Brain microvascular endothelial cell (primary cell): ENCODE measurements around the gene CSNK1G2.

Source experiments
- DNase-seq: peaks from one replicate; pipeline ENCODE4 v3.0.0-alpha.2; 2020
- H3K27ac ChIP-seq: fragments of 250-450 bp; sonication (Bioruptor Pico); 2 replicates; pipeline ENCODE4 v1.5.1; 2020; ENCODE audit warnings: mild to moderate bottlenecking, moderate library complexity
- H3K27me3 ChIP-seq: fragments of 250-450 bp; sonication (Bioruptor Pico); replicated peaks from 2 replicates; pipeline ENCODE4 v1.5.1; 2020; ENCODE audit warnings: mild to moderate bottlenecking
- H3K36me3 ChIP-seq: fragments of 250-450 bp; sonication (Bioruptor Pico); replicated peaks from 2 replicates; pipeline ENCODE4 v1.5.1; 2020; ENCODE audit warnings: mild to moderate bottlenecking
- H3K4me3 ChIP-seq: 2 replicates; pipeline ENCODE4 v1.5.1; 2011; ENCODE audit warnings: low read depth, mild to moderate bottlenecking, control low read depth, low read length, moderate library complexity
- CTCF ChIP-seq: IDR thresholded peaks from 2 replicates; pipeline ENCODE4 v1.5.1; 2011; ENCODE audit warnings: low read depth, mild to moderate bottlenecking, moderate library complexity, low read length, control low read depth, inconsistent platforms; ENCODE audit errors: missing control alignments
- in situ Hi-C: cut with HindIII; loops from 2 replicates; pipeline ENCODE4 v1.10.0; 2017; ENCODE audit warnings: low sequenced_read_pairs, low pct_ligation_motif_present

The CSNK1G2 gene

GRCh38 chr19:1999856-2000515 lies 59.0 kb downstream of the CSNK1G2 start:
- H3K27me3 ChIP-seq: no peaks in the 10 kb centered on the region
- peaks cover 17% of the 10 kb centered on the region for H3K36me3 ChIP-seq
- in situ Hi-C loops: no loop called here
- no peak for TF ChIP-seq CTCF
- no peak for DNase-seq
- no peak overlapping the region for H3K4me3 ChIP-seq
- H3K27ac ChIP-seq: no peak overlapping the region

DNA sequence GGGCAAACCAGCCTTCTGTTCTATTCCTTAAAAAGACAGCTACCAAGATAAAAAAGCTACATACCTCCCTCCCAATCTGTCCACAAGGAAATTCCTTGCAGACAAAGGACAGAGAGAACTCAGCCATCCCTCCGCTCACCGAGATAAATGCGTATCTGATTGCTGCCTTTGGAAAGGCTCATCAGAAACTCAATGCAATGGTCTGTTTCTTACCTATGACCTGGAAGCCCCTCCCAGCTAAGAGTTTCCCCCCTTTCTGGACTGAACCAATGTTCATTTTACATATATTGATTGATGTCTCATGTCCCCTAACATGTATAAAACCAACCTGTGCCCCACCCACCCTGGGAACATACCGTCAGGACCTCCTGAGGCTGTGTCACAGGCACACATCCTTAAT lies 62.9 kb downstream of the CSNK1G2 start:
- Histone ChIP-seq H3K4me3 (no peak overlapping the region), H3K27me3 (no peaks in the 10 kb centered on the region), H3K27ac (no peak overlapping the region), H3K36me3 (peaks cover 10% of the 10 kb centered on the region)
- in situ Hi-C loops: no loop called here
- no peak for DNase-seq
- no peak for TF ChIP-seq CTCF

DNA sequence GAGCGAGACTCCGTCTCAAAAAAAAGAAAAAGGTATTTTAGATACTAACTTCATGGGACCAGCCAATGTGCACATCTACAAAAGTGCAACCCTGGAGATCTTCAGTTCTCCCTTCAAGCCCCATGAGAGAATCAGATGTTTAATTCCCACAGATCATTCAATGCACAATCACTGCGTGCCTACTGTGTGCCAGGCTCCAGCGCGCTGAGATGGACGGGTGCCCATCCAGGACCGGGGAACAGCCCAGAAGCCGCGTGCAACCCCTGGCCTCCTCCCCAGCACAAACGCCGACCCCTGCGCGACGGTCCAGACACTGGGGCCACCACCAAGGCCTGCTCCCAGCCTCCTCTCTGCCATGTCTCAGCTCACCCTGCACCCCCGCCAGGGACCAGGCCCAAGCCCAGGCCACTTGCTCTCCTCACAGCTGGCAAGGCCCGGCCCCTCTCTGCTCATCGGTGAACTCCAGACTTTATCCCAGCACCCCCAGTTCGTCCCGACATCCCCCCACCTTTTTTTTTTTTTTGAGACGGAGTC lies 69.2 kb downstream of the CSNK1G2 start:
- Histone ChIP-seq H3K36me3 (no peaks in the 10 kb centered on the region), H3K27ac (no peak overlapping the region), H3K27me3 (no peaks in the 10 kb centered on the region), H3K4me3 (no peak overlapping the region)
- in situ Hi-C loops: no loop called here
- TF ChIP-seq CTCF: no peak
- no peak for DNase-seq

DNA sequence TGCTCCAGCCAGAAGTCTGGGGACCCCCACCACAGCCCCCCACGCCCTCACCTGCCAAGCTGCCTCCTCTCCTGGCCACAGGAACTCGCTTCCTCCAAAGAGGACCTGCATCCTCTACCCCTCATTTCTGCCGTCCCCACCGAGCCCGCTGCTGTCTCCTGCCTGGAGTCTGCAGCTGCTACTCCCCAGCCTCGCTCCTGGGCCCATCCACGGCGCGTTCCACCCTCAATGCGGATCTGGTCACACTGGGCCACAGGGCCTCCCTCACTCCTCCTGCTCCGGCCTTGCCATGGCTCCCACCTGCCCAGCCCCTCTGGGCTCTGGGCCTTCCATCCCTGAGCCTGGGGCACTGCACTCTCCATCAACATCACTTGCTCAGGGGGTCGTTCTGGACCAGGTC lies 70.2 kb downstream of the CSNK1G2 start:
- in situ Hi-C loops: no loop called here
- H3K36me3 ChIP-seq: no peaks in the 10 kb centered on the region
- no peak overlapping the region for H3K27ac ChIP-seq
- no peaks in the 10 kb centered on the region for H3K27me3 ChIP-seq
- no peak for DNase-seq
- no peak overlapping the region for H3K4me3 ChIP-seq
- TF ChIP-seq CTCF: no peak

GRCh38 chr19:2012941-2013682 lies 72.1 kb downstream of the CSNK1G2 start:
- DNase-seq: no peak
- in situ Hi-C loops: no loop called here
- Histone ChIP-seq H3K4me3 (no peak overlapping the region), H3K27me3 (no peaks in the 10 kb centered on the region), H3K36me3 (no peaks in the 10 kb centered on the region), H3K27ac (no peak overlapping the region)
- TF ChIP-seq CTCF: no peak

- no peaks in the 10 kb centered on the region for H3K36me3 ChIP-seq
- no peak for TF ChIP-seq CTCF
- no peak overlapping the region for H3K4me3 ChIP-seq
- no peak overlapping the region for H3K27ac ChIP-seq
- no peak for DNase-seq
- H3K27me3 ChIP-seq: no peaks in the 10 kb centered on the region
- in situ Hi-C loops: no loop called here
Measured at GRCh38 chr19:2013683-2013961, 72.7 kb downstream of the CSNK1G2 start.
